ENCODE data around the gene DNMT3B.

The DNMT3B gene

DNA sequence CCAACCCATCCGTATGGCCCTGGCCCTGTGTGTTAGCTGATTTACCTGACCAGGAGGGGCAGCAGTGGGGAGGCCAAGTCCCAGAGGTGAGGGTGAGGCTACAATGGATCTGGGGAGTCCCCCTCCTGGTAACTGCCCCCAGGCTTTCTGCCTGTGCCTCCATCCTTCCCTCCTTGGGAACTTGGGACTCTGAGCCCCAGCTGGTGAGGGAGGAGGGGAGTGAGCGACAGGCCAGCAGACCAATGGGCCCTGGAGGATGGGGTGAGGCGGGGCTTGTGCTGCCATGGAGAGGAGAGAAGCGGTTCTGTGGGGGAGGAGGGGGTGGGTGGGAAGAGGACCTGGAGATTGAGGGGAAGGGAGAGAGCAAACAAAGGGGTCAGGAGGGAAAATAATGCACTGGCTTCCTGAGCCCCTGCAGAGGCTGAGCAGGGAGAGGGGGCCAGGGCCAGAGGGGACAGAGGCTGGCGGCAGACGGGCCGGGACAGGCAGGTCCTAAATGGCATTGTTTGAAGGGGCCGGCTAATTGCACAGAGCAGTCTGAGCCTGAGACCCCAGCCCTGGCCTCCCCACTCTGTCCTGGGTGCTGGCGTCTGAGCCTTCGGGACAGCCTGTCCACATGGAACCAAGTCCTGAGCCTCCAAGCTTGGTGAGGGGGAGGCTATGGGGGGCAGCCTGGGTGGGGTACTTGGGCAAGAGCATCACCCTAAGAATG is 17.5 kb downstream of the DNMT3B start:
- DNase-seq (ENCODE audit: extremely low read depth, low read depth) = no peak
- TF ChIP-seq, protein P1, sequence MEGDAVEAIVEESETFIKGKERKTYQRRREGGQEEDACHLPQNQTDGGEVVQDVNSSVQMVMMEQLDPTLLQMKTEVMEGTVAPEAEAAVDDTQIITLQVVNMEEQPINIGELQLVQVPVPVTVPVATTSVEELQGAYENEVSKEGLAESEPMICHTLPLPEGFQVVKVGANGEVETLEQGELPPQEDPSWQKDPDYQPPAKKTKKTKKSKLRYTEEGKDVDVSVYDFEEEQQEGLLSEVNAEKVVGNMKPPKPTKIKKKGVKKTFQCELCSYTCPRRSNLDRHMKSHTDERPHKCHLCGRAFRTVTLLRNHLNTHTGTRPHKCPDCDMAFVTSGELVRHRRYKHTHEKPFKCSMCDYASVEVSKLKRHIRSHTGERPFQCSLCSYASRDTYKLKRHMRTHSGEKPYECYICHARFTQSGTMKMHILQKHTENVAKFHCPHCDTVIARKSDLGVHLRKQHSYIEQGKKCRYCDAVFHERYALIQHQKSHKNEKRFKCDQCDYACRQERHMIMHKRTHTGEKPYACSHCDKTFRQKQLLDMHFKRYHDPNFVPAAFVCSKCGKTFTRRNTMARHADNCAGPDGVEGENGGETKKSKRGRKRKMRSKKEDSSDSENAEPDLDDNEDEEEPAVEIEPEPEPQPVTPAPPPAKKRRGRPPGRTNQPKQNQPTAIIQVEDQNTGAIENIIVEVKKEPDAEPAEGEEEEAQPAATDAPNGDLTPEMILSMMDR (IDR thresholded peaks at IDR 0.05; ENCODE audit: low read depth, low read length) = no peak

DNA sequence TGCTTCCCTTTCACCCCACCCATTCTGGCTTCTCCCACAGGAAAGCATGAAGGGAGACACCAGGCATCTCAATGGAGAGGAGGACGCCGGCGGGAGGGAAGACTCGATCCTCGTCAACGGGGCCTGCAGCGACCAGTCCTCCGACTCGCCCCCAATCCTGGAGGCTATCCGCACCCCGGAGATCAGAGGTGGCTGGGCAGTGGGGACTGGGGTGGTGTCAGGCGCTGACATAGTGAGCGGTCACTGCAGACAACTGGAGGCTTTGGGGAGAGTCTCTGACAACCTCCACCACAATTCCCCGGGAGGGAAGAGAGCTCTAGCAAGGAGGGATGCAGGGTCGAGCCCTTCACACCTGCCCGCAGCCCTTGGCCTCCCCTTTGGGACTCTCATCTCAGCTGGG is 18.1 kb downstream of the DNMT3B start:
- TF ChIP-seq, protein P1 (IDR thresholded peaks at IDR 0.05; ENCODE audit: low read depth, low read length) = no peak
- no peak for DNase-seq (ENCODE audit: extremely low read depth, low read depth)

DNA sequence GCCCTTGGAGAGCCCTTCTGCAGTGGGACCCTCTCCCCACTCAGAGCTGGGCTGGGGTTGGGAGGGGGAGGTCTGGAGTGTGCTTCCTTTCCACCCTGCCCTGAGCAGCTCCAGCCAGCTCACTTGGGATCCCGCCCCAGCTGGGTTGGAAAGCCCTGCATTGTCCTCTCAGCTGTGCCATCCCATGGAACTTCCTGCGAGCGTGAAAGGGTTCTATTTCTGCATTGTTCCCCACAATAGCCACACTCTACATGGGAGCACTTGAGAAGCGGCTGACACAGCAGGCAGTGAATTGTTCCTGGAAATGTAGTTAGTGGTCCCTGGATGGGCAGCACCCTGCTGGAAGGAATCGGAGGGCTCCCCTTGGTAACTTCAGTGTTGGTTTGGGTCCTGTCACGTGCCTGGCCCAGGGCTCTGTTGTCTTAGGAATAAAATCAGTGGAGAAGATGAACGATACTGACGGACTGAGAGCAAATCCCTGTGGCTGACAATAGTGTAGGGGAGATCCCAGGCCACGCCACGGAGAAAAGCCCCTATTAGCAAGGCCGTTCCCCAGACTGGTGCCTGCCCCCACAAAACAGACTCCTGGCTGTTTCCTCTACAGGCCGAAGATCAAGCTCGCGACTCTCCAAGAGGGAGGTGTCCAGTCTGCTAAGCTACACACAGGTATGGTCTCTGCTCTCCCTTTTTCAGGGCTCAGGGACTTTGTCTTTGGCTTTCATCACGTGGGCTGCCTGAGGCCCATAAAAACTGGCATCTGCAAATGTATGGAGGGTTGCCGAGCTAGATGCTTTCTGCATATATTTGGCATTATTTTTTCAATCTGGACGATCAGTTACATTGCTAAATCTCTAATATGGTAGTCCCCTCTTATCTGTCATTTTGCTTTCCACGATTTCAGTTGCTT is 18.8 kb downstream of the DNMT3B start:
- TF ChIP-seq, protein P1 (IDR thresholded peaks at IDR 0.05; ENCODE audit: low read depth, low read length) = no peak
- no peak for DNase-seq (ENCODE audit: extremely low read depth, low read depth)

DNA sequence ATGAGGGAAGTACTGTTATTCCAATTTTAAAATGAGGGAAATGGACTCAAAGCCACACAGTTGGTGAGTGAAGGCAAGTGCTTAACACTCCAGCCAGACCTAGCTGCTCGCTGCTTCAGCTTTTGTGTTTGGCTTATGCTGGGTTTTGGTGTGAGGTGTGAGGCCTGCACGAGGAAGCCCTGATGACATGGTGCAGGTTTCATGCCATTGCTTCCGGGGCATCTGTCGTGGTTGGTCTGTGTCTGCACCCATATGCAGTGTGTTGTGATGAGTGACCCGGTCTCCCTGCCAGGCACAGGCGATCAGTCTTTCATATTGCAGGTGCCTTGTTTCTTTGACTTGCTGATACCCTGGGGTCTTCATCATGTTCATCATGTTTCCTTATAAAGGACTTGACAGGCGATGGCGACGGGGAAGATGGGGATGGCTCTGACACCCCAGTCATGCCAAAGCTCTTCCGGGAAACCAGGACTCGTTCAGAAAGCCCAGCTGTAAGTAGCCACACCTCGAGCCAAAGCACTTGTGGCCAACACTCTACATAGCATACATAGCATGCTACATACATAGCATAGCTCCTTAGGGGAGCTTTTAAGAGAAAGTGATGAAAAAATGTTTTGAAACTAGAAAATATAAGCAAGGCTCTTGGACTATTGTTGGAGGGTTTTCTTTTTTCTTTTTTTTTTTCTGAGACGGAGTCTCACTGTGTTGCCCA is 22.3 kb downstream of the DNMT3B start:
- no peak for DNase-seq (ENCODE audit: extremely low read depth, low read depth)
- TF ChIP-seq, protein P1 (IDR thresholded peaks at IDR 0.05; ENCODE audit: low read depth, low read length) = no peak

DNA sequence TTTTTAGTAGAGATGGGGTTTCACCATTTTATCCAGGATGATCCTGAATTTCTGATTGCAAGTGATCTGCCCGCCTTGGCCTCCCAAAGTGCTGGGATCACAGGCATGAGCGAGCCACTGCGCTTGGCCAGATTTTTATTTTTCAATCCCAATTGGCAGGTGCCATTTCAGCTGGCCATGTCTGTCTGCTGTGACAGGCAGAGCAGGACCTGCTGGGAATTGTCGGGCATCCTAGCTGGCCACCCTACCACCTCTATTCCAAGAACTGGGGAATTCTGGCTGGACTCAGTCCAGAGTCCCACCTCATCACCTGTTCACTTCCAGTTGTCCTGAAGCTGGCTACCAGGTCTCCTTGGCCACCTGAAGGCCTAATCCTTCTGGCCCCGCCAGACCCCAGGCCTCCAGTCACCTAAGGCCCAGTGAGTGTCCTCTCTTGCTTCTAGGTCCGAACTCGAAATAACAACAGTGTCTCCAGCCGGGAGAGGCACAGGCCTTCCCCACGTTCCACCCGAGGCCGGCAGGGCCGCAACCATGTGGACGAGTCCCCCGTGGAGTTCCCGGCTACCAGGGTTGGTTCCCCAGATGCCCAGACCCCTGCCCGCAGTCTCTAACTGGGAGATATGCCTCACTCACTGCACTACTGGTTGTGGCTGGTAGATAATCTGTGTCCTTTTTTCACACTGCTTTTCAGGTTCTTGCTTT is 24.0 kb downstream of the DNMT3B start:
- DNase-seq (ENCODE audit: extremely low read depth, low read depth) = no peak
- TF ChIP-seq, protein P1 (IDR thresholded peaks at IDR 0.05; ENCODE audit: low read depth, low read length) = no peak

DNA sequence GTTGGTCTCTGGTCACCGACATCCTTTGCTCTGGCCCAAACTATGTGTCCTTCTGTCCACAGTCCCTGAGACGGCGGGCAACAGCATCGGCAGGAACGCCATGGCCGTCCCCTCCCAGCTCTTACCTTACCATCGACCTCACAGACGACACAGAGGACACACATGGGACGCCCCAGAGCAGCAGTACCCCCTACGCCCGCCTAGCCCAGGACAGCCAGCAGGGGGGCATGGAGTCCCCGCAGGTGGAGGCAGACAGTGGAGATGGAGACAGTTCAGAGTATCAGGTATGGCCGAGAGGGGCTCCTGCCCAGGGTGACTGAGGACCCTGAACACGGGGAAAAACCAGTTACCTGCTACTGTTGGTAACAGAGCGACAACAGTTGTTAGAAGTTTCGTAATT is 25.0 kb downstream of the DNMT3B start:
- TF ChIP-seq, protein P1 (IDR thresholded peaks at IDR 0.05; ENCODE audit: low read depth, low read length) = no peak
- DNase-seq (ENCODE audit: extremely low read depth, low read depth) = no peak
